Caco-2 (cell line): ENCODE measurements around the gene NCAPG. TPM values are rescaled to one million over a fixed set of nuclear protein-coding genes. Genes with fewer than 3 reads are reported as not detected.

Source experiments
- BruUV-seq: library from RNA; stranded (reverse); fragments of 400-500 nt; replicated peaks from 2 replicates; lab custom pipeline; 2021; lab: Mats Ljungman, UMichigan
- CTCF ChIA-PET: fragments of 300-600 bp; sonication (Branson Sonifier 250); formaldehyde crosslinking; loops from one replicate; lab custom pipeline; 2022; ENCODE audit warnings: antibody characterized with exemption; lab: Charles Lee
- POLR2A ChIA-PET: fragments of 300-600 bp; sonication (Branson Sonifier 250); formaldehyde crosslinking; loops from one replicate; lab custom pipeline; 2022; ENCODE audit warnings: antibody characterized with exemption; lab: Charles Lee
- DNase-seq, 2 experiments: peaks; one replicate each; pipeline versions ENCODE4 v3.0.0 to v3.0.0-alpha.2; 2020 to 2022
- H3K27me3 ChIP-seq: replicated peaks from 2 replicates; pipeline ENCODE4 v1.6.0; 2011; ENCODE audit warnings: low read length; ENCODE audit not compliant: control insufficient read depth, insufficient read depth
- H3K36me3 ChIP-seq: 2 replicates; pipeline ENCODE4 v1.5.1; 2011; ENCODE audit warnings: low read length; ENCODE audit not compliant: control insufficient read depth, insufficient read depth
- H3K4me1 ChIP-seq: fragments of 250-450 bp; sonication (Bioruptor Pico); 2 replicates; pipeline ENCODE4 v1.5.1; 2020; ENCODE audit warnings: mild to moderate bottlenecking
- H3K4me3 ChIP-seq: 2 replicates; pipeline ENCODE4 v1.5.1; 2011; ENCODE audit warnings: low read depth, mild to moderate bottlenecking, control low read depth, low read length
- H3K9me3 ChIP-seq: fragments of 250-450 bp; sonication (Bioruptor Pico); 2 replicates; pipeline ENCODE4 v1.5.1; 2020; ENCODE audit warnings: mild to moderate bottlenecking, moderate library complexity
- H3K27ac Mint-ChIP-seq: one replicate; pipeline ENCODE4 v1.8.0; 2022; ENCODE audit warnings: mixed read lengths; ENCODE audit not compliant: unreplicated experiment
- H3K27me3 Mint-ChIP-seq: one replicate; pipeline ENCODE4 v1.8.0; 2022; ENCODE audit warnings: mixed read lengths; ENCODE audit not compliant: insufficient read depth, unreplicated experiment
- H3K36me3 Mint-ChIP-seq: one replicate; pipeline ENCODE4 v1.8.0; 2022; ENCODE audit warnings: mild to moderate bottlenecking, mixed read lengths; ENCODE audit not compliant: insufficient read depth, unreplicated experiment
- H3K4me1 Mint-ChIP-seq: one replicate; pipeline ENCODE4 v1.8.0; 2022; ENCODE audit warnings: low read depth, mixed read lengths; ENCODE audit not compliant: unreplicated experiment
- H3K4me3 Mint-ChIP-seq: one replicate; pipeline ENCODE4 v1.8.0; 2022; ENCODE audit warnings: mild to moderate bottlenecking, moderate library complexity, mixed read lengths; ENCODE audit not compliant: unreplicated experiment
- H3K9me3 Mint-ChIP-seq: one replicate; pipeline ENCODE4 v1.8.0; 2022; ENCODE audit warnings: mixed read lengths; ENCODE audit not compliant: unreplicated experiment
- CTCF ChIP-seq, 2 experiments: fragments of 200-600 bp in 1 of 2; IDR thresholded peaks; 1 replicate in 1 of 2; 2 replicates in 1 of 2; pipeline versions ENCODE4 v1.5.1 to v1.8.0; 2011 to 2022; ENCODE audit warnings: antibody characterized with exemption in 1 of 2, control low read depth in 1 of 2, inconsistent platforms in 1 of 2, low read depth in 1 of 2, low read length in 1 of 2, mild to moderate bottlenecking in 1 of 2, moderate library complexity in 1 of 2; ENCODE audit not compliant: insufficient read depth in 1 of 2, severe bottlenecking in 1 of 2, unreplicated experiment in 1 of 2
- intact Hi-C: fragments of 100-400 bp; cut with micrococcal nuclease; formaldehyde crosslinking; loops from one replicate; pipeline ENCODE4 v1.10.0; 2022; ENCODE audit not compliant: unreplicated experiment
- total RNA-seq: library from RNA; stranded (reverse); gene quantifications from 2 replicates; pipeline ENCODE4 v1.2.3, GENCODE V29; 2022

NCAPG gene
- total RNA-seq, 1 experiment from 2014 or later: 54.0 TPM

- H3K27ac Mint-ChIP-seq: no peak overlapping the region
- no peak for DNase-seq
- H3K4me1 Mint-ChIP-seq: no peaks in the 10 kb centered on the region
- Histone ChIP-seq H3K9me3 (no peaks in the 10 kb centered on the region; the same call in 1 of the 2 replicates), H3K36me3 (no peaks in the 10 kb centered on the region), H3K27me3 (no peaks in the 10 kb centered on the region), H3K4me1 (no peaks in the 10 kb centered on the region), H3K4me3 (no peak overlapping the region)
- ChIA-PET CTCF (no interaction called here), POLR2A (no interaction called here)
- H3K9me3 Mint-ChIP-seq: peaks cover 9% of the 10 kb centered on the region
- no peaks in the 10 kb centered on the region for H3K36me3 Mint-ChIP-seq
- no peak for TF ChIP-seq CTCF (IDR thresholded peaks at IDR 0.05; ENCODE audit: insufficient read depth in 1 of 2, low read depth in 1 of 2, low read length in 1 of 2, severe bottlenecking in 1 of 2, unreplicated experiment in 1 of 2)
- intact Hi-C loops: no loop called here
- no peaks in the 10 kb centered on the region for H3K27me3 Mint-ChIP-seq
- no peak overlapping the region for H3K4me3 Mint-ChIP-seq
- no TSS peak for BruUV-seq
Observed at GRCh38 chr4:17865866-17866363, 55.1 kb downstream of the NCAPG start.

DNA sequence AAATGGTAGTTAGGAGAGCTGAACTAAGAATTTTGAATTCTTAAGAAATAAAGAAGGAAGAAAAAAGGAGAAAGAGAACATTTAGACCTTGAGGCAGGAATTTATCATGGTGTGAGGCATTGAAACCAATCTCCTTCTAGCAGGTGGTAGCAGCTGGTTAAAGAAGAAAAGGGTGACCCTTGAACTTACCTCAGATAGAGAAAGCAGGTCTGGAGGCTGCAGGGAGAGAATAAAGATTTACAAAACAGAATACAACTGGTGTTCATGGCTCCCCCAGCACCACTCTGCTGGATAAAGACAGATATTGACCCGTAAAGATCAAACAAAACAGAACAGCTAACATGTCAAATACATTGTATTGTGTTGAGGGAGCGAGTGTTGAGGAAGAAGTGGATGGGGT is 56.0 kb downstream of the NCAPG start:
- H3K27ac Mint-ChIP-seq: no peak overlapping the region
- ChIA-PET POLR2A (no interaction called here), CTCF (no interaction called here)
- H3K4me3 ChIP-seq: no peak overlapping the region
- H3K4me3 Mint-ChIP-seq: no peak overlapping the region
- no peaks in the 10 kb centered on the region for H3K36me3 Mint-ChIP-seq
- DNase-seq: no peak
- H3K4me1 ChIP-seq: no peaks in the 10 kb centered on the region
- no peaks in the 10 kb centered on the region for H3K27me3 ChIP-seq
- no peaks in the 10 kb centered on the region for H3K27me3 Mint-ChIP-seq
- H3K9me3 ChIP-seq: no peaks in the 10 kb centered on the region; the same call in 1 of the 2 replicates
- H3K4me1 Mint-ChIP-seq: no peaks in the 10 kb centered on the region
- intact Hi-C loops: no loop called here
- no peak for TF ChIP-seq CTCF (IDR thresholded peaks at IDR 0.05; ENCODE audit: insufficient read depth in 1 of 2, low read depth in 1 of 2, low read length in 1 of 2, severe bottlenecking in 1 of 2, unreplicated experiment in 1 of 2)
- H3K9me3 Mint-ChIP-seq: peaks cover 5% of the 10 kb centered on the region
- BruUV-seq: no TSS peak
- H3K36me3 ChIP-seq: no peaks in the 10 kb centered on the region

GRCh38 chr4:17867276-17867675 is 56.5 kb downstream of the NCAPG start:
- peaks cover under 1% of the 10 kb centered on the region for H3K9me3 Mint-ChIP-seq

More at GRCh38 chr4:17867276-17867675, 56.5 kb downstream of the NCAPG start:
- intact Hi-C loops: no loop called here
- CTCF ChIA-PET: no interaction called here
- H3K4me3 ChIP-seq: no peak overlapping the region
- BruUV-seq: no TSS peak
- H3K36me3 ChIP-seq: no peaks in the 10 kb centered on the region
- no peak for DNase-seq
- no peak overlapping the region for H3K27ac Mint-ChIP-seq
- no peaks in the 10 kb centered on the region for H3K36me3 Mint-ChIP-seq
- H3K27me3 Mint-ChIP-seq: no peaks in the 10 kb centered on the region
- no peaks in the 10 kb centered on the region for H3K9me3 ChIP-seq
- H3K4me1 Mint-ChIP-seq: no peaks in the 10 kb centered on the region
- no peak overlapping the region for H3K4me3 Mint-ChIP-seq
- no peaks in the 10 kb centered on the region for H3K4me1 ChIP-seq
- TF ChIP-seq CTCF (IDR thresholded peaks at IDR 0.05; ENCODE audit: insufficient read depth in 1 of 2, low read depth in 1 of 2, low read length in 1 of 2, severe bottlenecking in 1 of 2, unreplicated experiment in 1 of 2): no peak
- POLR2A ChIA-PET: no interaction called here
- no peaks in the 10 kb centered on the region for H3K27me3 ChIP-seq
